Upper lobe of left lung (tissue), 4 donors: ENCODE data around the gene GLO1.

Source experiments
- CTCF ChIP-seq, 6 experiments: fragments of 450-650 bp in 4 of 6; fragments of 200-600 bp in 2 of 6; sonication (generic) in 2 of 6; IDR thresholded peaks; one replicate each; pipeline ENCODE4 v1.5.1; 2016 to 2019; ENCODE audit warnings: antibody characterized with exemption in 6 of 6
- EP300 ChIP-seq, 4 donors: sonication (generic); formaldehyde crosslinking; IDR thresholded peaks; one replicate each; pipeline ENCODE4 v1.5.1; 2017; ENCODE audit warnings: antibody characterized with exemption in 4 of 4, control low read depth in 2 of 4
- POLR2A ChIP-seq, 4 donors: fragments of 450-650 bp; IDR thresholded peaks; one replicate each; pipeline ENCODE4 v1.5.1; 2016 to 2017; ENCODE audit warnings: antibody characterized with exemption in 4 of 4, mild to moderate bottlenecking in 2 of 4
- POLR2AphosphoS5 ChIP-seq, 2 donors: sonication (generic); formaldehyde crosslinking; IDR thresholded peaks; one replicate each; pipeline ENCODE4 v1.5.1; 2017; ENCODE audit warnings: antibody characterized with exemption in 2 of 2

GRCh38 chr6:38688579-38689087, 14.3 kb downstream of the GLO1 start:
- TF ChIP-seq POLR2AphosphoS5 (IDR thresholded peaks at IDR 0.05): no peak
- no peak for TF ChIP-seq POLR2A (IDR thresholded peaks at IDR 0.05)
- no peak for TF ChIP-seq EP300 (IDR thresholded peaks at IDR 0.05)
- no peak for TF ChIP-seq CTCF (IDR thresholded peaks at IDR 0.05)
